CD4-positive, alpha-beta T cell treated with Interleukin-15 for 1 hour (primary cell): Measurements from ENCODE around the gene LIPC.
"Not testable (repeated sequence)": the region's sequence is repeated elsewhere in the genome, so short reads cannot be mapped to it uniquely, and the experiment has no call there.

Experiments used
- DNase-seq: peaks from one replicate; pipeline ENCODE4 v3.0.0-alpha.2; 2020

The LIPC gene

GRCh38 chr15:58595516-58596263, 163.9 kb downstream of the LIPC start:
- DNase-seq, result no peak

- no peak for DNase-seq
These were observed 166.4 kb downstream of the LIPC start for GRCh38 chr15:58597943-58598828.

GRCh38 chr15:58598829-58599210, 167.0 kb downstream of the LIPC start:
- DNase-seq, result no peak

GRCh38 chr15:58602823-58603222, 171.0 kb downstream of the LIPC start:
- DNase-seq, result no peak

- not testable (repeated sequence) for DNase-seq
These were observed 172.1 kb downstream of the LIPC start for GRCh38 chr15:58603927-58604326.

GRCh38 chr15:58604455-58604923, 172.7 kb downstream of the LIPC start:
- DNase-seq, result no peak

- no peak for DNase-seq
These were observed 174.2 kb downstream of the LIPC start for GRCh38 chr15:58605931-58606530.

- DNase-seq, result no peak
These were observed 174.8 kb downstream of the LIPC start for GRCh38 chr15:58606577-58607080.

GRCh38 chr15:58608129-58608590, 176.4 kb downstream of the LIPC start:
- DNase-seq, result no peak

GRCh38 chr15:58608711-58609110, 176.9 kb downstream of the LIPC start:
- no peak for DNase-seq

- DNase-seq, result no peak
These were observed 180.2 kb downstream of the LIPC start for GRCh38 chr15:58611731-58612676.

GRCh38 chr15:58616171-58616570, 184.4 kb downstream of the LIPC start:
- DNase-seq, result no peak
